H7 (cell line): Measurements from ENCODE around the gene ARVCF. TPM values are rescaled to one million over a fixed set of nuclear protein-coding genes. Genes with fewer than 3 reads are reported as not detected.

Experiments
- DNase-seq: peaks from one replicate; pipeline ENCODE4 v3.0.0; 2012
- H3K27me3 ChIP-seq: 2 replicates; pipeline ENCODE4 v1.6.0; 2011; ENCODE audit warnings: mild to moderate bottlenecking, low read length; ENCODE audit not compliant: control insufficient read depth, insufficient read depth
- H3K36me3 ChIP-seq: replicated peaks from 2 replicates; pipeline ENCODE4 v1.5.1; 2011; ENCODE audit warnings: low read length; ENCODE audit not compliant: control insufficient read depth, insufficient read depth
- H3K4me3 ChIP-seq: 2 replicates; pipeline ENCODE4 v1.5.1; 2011; ENCODE audit warnings: low read depth, mild to moderate bottlenecking, control low read depth, low read length, moderate library complexity; ENCODE audit not compliant: insufficient read depth
- total RNA-seq: library from RNA; depleted of rRNA; stranded (reverse); fragments of >200 nt; shearing (Covaris generic); gene quantifications from 2 replicates; pipeline ENCODE4 v1.2.3, GENCODE V29; 2014

The ARVCF gene
- total RNA-seq, 1 experiment from 2014 or later, result 35.8 TPM

DNA sequence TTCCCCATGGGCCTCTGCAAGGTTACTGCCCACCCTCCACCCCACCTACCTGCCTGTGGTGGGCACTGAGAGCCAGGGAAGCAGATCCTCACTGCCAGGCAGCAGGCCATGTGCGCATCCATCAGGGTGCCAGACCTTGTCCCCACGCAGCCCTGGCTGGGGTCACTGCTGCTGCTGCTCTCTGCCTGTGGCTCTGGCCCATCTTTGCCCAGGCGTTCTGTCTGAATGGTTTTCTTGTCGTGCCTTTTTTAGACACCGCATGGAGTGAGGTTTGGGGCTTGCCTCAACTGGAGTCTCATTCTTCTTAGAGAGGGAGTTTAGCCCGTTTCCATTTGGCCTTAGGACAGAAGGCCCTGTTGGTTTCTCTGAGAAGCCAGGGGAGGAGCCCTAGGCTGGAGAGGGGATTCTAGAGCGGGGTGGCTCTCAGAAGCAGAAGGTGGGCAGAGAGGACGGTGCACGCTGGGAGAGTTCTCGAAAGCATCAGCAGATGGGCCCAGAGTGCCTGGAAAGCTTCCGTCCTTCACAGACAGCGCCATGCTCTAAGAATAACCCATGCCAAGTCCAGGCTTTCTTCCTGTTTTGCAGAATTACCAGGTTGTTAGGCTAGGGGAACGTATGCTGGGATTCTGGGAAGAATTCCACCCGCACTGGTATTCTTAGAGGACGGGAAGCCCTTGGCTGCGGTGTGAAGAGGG is 12.4 kb upstream of the ARVCF start:
- H3K4me3 ChIP-seq, result no peak overlapping the region
- H3K36me3 ChIP-seq, result no peaks in the 10 kb centered on the region; the same call in 1 of the 2 replicates
- no peaks in the 10 kb centered on the region for H3K27me3 ChIP-seq
- no peak for DNase-seq

GRCh38 chr22:20027966-20028854 is 11.6 kb upstream of the ARVCF start:
- H3K36me3 ChIP-seq, result no peaks in the 10 kb centered on the region
- no peak overlapping the region for H3K4me3 ChIP-seq
- DNase-seq, result no peak
- H3K27me3 ChIP-seq, result no peaks in the 10 kb centered on the region

DNA sequence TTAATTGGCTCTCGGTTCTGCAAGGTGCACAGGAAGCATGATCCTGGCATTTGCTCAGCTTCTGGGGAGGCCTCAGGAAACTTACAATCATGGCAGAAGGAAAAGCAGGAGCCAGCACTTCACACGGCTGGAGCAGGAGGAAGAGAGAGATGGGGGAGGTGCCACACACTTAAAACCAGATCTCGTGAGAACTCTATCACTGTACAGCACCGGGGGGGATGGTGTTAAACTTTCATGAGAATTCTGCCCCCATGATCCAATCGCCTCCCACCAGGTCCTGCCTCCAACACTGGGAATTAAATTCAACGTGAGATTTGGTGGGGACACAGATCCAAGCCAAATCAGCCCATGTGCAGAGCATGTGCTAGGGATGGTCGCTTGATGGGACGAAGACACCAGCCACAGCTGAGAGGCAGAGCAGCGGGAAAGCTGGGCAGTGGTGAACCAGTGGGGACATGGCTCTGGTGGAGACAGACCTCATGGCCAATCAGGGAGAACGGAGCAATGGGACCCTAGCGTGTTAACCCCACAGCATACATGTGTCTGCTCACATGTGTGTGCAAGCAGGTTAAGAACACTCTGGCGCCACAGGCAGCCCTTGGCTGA is 10.5 kb upstream of the ARVCF start:
- no peak overlapping the region for H3K4me3 ChIP-seq
- no peak for DNase-seq
- H3K27me3 ChIP-seq, result no peaks in the 10 kb centered on the region
- no peaks in the 10 kb centered on the region for H3K36me3 ChIP-seq

DNA sequence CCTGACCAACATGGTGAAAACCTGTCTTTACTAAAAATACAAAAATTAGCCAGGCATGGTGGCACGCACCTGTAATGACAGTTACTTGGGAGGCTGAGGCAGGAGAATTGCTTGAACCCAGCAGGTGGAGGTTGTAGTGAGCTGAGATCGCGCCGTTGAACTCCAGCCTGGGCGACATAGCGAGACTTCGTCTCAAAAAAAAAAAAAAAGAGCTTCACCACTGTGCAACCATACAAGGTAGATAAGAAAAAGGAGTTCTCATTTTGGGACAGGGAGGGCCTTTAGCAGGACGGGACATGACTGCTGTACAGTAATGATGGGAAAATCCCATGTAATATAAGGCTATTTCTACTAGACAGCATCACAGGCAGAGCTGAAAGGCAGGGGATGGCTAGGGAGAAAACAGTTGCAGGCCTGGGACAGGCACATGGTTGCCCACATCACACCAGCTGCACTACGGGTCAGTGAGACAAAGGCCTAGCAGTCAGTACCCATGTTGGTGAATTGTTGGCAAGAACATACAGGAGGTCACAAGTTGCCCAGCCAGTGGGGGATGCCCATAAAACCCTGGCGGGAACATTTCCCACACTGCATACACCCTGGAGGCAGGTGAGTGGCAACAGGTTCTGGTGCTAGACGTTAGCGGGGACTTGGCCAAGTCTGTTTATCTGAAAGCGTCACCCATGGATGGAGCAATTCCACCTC is 9.7 kb upstream of the ARVCF start:
- no peaks in the 10 kb centered on the region for H3K36me3 ChIP-seq
- no peaks in the 10 kb centered on the region for H3K27me3 ChIP-seq
- DNase-seq, result no peak
- H3K4me3 ChIP-seq, result no peak overlapping the region

DNA sequence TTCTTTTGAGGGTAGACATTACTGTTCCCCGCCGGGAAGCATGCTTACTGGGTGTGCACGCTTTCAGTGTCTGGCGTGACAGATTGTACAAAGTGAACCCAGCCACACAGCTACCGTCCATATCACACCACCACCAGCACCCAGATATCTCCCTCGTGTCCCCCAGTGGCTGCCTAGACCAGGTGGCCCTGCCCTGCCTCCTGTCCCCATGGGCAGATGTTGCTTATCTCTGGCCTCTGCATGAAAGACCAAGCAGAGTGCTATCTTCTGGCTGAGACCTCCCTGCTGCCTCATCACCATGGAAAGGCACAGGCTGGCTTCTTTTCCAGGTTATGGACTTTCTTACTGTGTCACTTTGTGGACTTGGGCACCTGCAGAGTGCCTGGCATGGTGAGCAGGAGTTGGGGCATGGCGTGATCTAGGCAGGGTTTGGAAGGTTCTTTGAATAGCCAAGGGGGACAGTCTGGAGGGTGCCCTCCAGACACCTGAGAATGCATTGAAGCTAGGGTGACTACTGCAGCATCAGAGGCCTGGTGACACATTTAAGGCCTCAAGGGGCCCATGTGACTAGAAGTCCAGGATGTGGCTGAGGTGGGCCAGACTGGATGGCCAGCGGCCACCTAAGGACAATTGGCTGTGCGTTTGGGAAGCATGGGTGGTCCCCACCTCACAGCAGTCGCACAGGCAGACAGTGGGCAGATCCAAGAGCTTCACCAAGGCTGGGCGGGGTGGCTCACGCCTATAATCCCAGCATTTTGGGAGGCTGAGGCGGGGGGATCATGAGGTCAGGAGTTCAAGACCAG is 9.0 kb upstream of the ARVCF start:
- Histone ChIP-seq H3K36me3 (no peaks in the 10 kb centered on the region), H3K27me3 (no peaks in the 10 kb centered on the region), H3K4me3 (no peak overlapping the region)
- no peak for DNase-seq

DNA sequence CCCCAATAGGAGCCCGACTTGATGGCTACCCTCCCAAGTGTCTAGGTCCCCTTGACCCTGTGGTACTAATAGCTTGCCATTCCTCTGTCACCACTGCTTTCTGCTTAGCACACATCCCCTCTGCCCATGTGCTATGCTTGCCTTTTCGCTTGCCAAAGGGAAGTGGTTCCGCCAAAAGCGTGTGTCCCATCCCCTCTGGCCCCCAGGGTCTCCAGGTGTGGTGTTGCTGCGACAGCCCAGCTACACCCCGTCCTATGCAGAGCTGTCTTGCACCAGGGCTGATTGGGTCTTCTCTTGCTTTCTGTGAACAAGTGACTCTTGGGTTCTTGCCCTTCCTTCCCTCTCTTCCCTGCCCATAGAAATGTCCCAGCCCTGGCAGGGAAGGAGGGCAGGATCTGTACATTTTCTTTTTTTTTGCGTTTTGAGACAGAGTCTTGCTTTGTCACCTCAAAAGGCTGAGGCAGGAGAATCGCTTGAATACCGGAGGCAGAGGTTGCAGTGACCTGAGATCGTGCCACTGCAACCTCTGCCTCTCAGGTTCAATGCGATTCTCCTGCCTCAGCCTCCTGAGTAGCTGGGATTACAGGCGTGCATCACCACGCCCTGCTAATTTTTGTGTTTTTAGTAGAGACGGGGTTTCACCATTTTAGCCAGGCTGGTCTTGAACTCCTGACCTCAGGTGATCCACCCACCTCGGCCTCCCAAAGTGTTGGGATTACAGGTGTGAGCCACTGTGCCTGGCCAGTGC is 8.2 kb upstream of the ARVCF start:
- DNase-seq, result no peak
- peaks cover 3% of the 10 kb centered on the region; the same call in 1 of the 2 replicates for H3K27me3 ChIP-seq
- no peak overlapping the region for H3K4me3 ChIP-seq
- no peaks in the 10 kb centered on the region for H3K36me3 ChIP-seq

DNA sequence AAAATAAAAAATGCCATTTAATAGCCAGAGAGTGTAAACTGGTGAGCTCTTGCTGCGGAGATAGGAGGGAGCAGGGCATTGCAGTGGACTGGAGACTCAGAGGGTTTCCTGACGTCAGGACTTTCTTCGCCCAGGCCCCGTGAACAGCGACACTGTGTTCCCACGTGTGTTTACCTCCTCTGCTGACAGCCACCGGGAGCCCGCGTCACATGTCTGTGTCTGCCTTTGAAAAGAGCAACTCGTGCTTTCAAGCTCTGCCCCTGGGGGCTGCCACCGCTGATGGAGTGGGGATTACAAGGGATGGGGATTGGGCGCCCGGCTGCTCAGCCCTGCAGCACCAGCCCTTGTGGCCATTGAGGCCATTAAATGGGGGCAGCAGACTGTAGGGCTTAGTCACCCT is 7.6 kb upstream of the ARVCF start:
- Histone ChIP-seq H3K36me3 (no peaks in the 10 kb centered on the region), H3K4me3 (no peak overlapping the region), H3K27me3 (peaks cover 9% of the 10 kb centered on the region)
- no peak for DNase-seq

- Histone ChIP-seq H3K36me3 (no peaks in the 10 kb centered on the region), H3K27me3 (peaks cover 18% of the 10 kb centered on the region), H3K4me3 (no peak overlapping the region)
- no peak for DNase-seq
Measured at GRCh38 chr22:20022978-20023613, 6.5 kb upstream of the ARVCF start.

DNA sequence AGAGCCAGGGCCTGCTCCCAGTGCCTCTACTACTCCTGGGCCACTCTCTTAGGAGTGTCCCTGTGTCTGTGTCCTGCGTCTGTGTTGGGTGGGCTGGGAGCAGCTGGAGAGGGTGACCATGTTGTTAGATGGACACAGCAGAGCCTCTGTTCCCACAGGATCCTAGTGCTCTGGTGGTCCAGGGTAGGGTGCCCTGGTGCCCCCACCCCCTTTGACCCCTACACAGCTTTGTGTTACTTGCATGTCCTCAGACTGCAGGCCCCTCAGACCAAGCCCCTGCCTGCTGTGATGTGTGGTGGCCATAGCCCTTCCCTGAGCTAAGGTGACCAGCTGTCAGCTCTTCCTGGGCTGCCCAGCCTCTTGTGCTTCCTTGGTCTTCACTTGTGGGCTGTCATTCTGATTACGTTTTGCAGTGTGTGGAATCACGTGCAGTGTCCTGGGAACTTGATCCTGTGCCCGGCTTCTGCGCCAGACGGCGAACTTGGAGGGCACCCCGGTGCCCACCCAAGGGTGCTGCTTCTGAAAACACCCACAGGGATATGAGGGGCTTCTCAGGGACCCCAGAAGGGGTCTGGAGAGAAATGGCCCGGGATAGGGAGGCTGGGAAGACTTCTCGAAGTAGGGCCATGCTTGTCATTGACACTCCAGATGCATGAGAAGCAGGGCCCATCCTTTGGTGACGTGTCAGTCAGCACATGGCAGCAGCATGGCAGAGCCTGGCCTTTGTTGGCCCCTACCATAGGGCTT is 5.8 kb upstream of the ARVCF start:
- no peaks in the 10 kb centered on the region for H3K36me3 ChIP-seq
- DNase-seq, result no peak
- H3K27me3 ChIP-seq, result peaks cover 25% of the 10 kb centered on the region
- no peak overlapping the region for H3K4me3 ChIP-seq

- Histone ChIP-seq H3K4me3 (peak overlapping the region; percentile 76), H3K36me3 (no peaks in the 10 kb centered on the region), H3K27me3 (peaks cover 31% of the 10 kb centered on the region)
- DNase-seq, result no peak
Measured at GRCh38 chr22:20021196-20022181, 4.9 kb upstream of the ARVCF start.

DNA sequence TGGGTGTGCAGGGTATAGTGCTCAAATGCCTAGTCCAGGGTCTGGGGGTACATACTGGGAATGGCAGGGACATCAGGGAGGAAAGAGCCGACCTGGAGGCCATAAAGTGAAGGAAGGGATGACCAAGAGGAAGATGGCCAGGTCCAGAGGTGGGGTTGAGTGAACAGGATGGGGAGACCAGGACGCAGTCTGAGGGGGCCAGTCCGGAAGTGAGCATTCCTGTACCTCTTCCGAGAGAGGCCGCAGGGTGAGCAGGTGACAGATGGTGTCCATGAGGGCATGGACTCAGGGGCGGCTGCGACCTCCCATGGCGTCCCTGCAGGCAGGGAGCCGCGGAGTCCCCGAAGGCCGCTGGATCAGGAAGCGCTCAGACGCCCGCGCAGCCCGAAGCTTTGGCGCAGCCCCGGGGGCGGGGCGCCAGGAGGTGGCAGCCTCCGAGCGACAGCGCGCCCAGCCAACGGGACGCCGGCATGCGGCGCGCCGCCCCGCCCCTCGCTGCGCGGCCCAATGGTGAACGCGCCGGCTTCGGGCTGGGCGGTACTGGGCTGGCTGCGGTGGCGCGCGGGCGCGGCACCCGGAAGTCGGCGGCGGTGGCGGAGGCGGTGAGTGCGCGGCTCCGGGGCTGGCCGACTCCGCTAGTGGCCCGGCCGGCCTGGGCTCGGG is 4.0 kb upstream of the ARVCF start, which contains the start of gene TANGO2:
TANGO2 (plus strand) TSS at position 578 of the 663 bp plus-strand sequence. CDS start 15,689 bp downstream, outside the sequence.
- Histone ChIP-seq H3K4me3 (peak within 1 kb of the TSS; percentile 76), H3K36me3 (no peaks in the 10 kb centered on the region), H3K27me3 (peaks cover 38% of the 10 kb centered on the region)
- DNase-seq, result peak; percentile 100
